Measurements from ENCODE around the gene HOXC6. TPM values are rescaled to one million over a fixed set of nuclear protein-coding genes. Genes with fewer than 3 reads are reported as not detected.
A peak's percentile ranks its signal among the peaks of the same experiment; 100 is the strongest.

Gene HOXC6
- total RNA-seq (not detected), total RNA-seq (0 to 0.04 (median 0) reads per million in 29 experiments)
- not detected for total RNA-seq (2013)

DNA sequence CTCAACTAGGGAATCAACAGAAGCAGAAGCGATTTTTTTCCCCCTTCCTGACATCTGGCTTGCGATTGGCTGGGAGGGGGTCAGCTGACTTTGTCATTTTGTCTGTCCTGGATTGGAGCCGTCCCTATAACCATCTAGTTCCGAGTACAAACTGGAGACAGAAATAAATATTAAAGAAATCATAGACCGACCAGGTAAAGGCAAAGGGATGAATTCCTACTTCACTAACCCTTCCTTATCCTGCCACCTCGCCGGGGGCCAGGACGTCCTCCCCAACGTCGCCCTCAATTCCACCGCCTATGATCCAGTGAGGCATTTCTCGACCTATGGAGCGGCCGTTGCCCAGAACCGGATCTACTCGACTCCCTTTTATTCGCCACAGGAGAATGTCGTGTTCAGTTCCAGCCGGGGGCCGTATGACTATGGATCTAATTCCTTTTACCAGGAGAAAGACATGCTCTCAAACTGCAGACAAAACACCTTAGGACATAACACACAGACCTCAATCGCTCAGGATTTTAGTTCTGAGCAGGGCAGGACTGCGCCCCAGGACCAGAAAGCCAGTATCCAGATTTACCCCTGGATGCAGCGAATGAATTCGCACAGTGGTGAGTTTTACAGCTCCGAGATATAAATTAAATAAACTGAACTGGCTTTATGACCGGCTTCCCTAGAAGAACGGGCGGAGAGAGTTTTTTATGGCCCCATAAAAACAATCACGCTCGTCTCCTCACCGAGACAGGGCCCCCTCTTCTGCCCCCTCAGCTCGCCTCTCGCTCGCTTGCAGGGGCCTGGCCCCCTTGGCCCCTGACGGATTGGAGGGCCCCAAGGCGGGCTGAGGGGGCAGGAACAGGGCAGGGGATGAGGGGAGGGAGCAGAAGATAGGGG, at the start of gene HOXC6:
Gene HOXC6 (plus strand): TSS at position 127 of the 888 bp plus-strand sequence. CDS start 82 bp downstream, at position 209.
- CTCF ChIA-PET, result interaction anchor here (0.6 to 0.7 kb wide), 7 partner anchors 12 to 241 kb away, joined by 3 to 6 read pairs (median 3); no protein-coding TSS in a partner anchor
- H3K9me3 ChIP-seq, result no peaks in the 10 kb centered on the region
- Mint-ChIP-seq H3K4me1 (peaks cover 24 to 39% (median 30%) of the 10 kb centered on the region in 3 donors), H3K27ac (peak within 1 kb of the TSS in 1 of 2 donors; percentile 50), H3K9me3 (peaks cover 0 to 4% (median 4%) of the 10 kb centered on the region in 3 donors), H3K4me3 (peak within 1 kb of the TSS in 1 of 3 donors; percentile 37), H3K36me3 (no peaks in the 10 kb centered on the region), H3K27me3 (peaks cover 77 to 86% of the 10 kb centered on the region in 2 donors)
- no peak within 1 kb of the TSS for H3K4me3 ChIP-seq (ENCODE audit: control insufficient read depth in 1 of 2, extremely low read depth in 1 of 2, low read length in 1 of 2)
- ATAC-seq (replicated peaks in 1 of 4) (peak in 1 of 4 experiments; percentile 20), DNase-seq (peak in 1 of 35 experiments; percentile 23)
- H3K27me3 ChIP-seq (replicated peaks in 1 of 2; ENCODE audit: control insufficient read depth in 2 of 2, extremely low read depth in 1 of 2, insufficient read depth in 2 of 2, low read length in 1 of 2), result peaks cover 35 to 91% of the 10 kb centered on the region in 2 experiments
- 10% methylated on average over 24 of the region's 36 CpGs for WGBS (ENCODE audit: insufficient coverage)
- H3K27ac ChIP-seq (ENCODE audit: low read length), result no peak within 1 kb of the TSS
- H3K36me3 ChIP-seq (ENCODE audit: control insufficient read depth in 2 of 2, extremely low read depth in 1 of 2, insufficient read depth in 1 of 2, low read length in 1 of 2), result no peaks in the 10 kb centered on the region
- POLR2A ChIA-PET, result interaction anchor here in 1 of 2 donors (0.6 kb wide), 1 partner anchor 163 kb away, joined by 6 read pairs; no protein-coding TSS in a partner anchor
- H3K4me1 ChIP-seq (ENCODE audit: control insufficient read depth in 1 of 2, extremely low read depth in 1 of 2, insufficient read depth in 2 of 2, low read length in 2 of 2), result peaks cover 0 to 43% of the 10 kb centered on the region in 2 experiments

DNA sequence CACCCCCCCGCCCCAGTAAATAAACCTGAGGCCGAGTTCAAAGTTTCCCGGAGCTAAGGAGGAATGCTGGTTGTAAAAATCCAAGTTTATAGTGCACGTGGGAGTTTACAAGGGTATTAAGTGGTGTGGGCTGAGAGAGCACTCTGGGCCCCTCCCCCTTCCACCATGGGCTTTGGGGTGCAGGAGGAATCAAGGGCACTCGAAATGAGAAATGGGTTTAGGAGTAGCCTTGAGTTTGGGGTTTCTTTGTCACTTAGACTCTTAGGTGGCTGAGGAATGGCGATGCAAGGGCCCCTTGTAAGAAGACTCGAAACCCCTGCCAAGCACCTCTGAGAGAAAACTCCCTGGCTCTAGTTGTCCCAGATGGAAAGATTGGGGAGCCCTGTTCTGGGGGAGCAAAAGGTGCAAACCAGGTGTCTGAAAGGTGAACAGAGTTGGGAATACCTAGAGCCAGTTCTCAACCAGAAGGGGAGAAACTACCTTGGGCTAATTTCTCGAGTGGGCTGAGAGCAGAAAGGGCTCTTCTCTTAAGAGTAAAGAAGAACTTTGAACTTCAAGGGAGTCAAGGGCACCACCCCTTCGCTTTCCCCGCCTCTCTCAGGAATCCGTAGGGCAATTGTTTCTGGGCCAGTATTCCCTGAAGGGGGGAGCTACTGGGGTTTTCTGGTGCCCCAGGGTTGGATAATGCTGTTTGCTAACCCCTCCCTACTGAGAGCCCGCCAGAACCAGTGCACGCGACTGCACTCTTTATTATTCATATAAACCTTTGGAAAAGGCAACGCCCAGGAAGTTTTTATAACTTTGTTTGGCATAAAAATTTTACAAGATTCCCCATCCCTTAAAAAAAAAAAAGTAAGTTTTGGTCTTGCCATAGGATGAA, 49.5 kb upstream of the HOXC6 start:
- DNase-seq (no peak), ATAC-seq (replicated peaks in 1 of 4) (no peak)
- Histone ChIP-seq H3K27me3 (replicated peaks in 1 of 2; ENCODE audit: control insufficient read depth in 2 of 2, extremely low read depth in 1 of 2, insufficient read depth in 2 of 2, low read length in 1 of 2) (peaks cover 19 to 97% of the 10 kb centered on the region in 2 experiments), H3K4me3 (ENCODE audit: control insufficient read depth in 1 of 2, extremely low read depth in 1 of 2, low read length in 1 of 2) (no peak overlapping the region), H3K27ac (ENCODE audit: low read length) (no peak overlapping the region), H3K36me3 (ENCODE audit: control insufficient read depth in 2 of 2, extremely low read depth in 1 of 2, insufficient read depth in 1 of 2, low read length in 1 of 2) (no peaks in the 10 kb centered on the region), H3K9me3 (no peaks in the 10 kb centered on the region), H3K4me1 (ENCODE audit: control insufficient read depth in 1 of 2, extremely low read depth in 1 of 2, insufficient read depth in 2 of 2, low read length in 2 of 2) (peaks cover 5 to 43% of the 10 kb centered on the region in 2 experiments)
- Mint-ChIP-seq H3K4me1 (peaks cover 11 to 27% (median 19%) of the 10 kb centered on the region in 3 donors), H3K27ac (no peak overlapping the region), H3K27me3 (peaks cover 79 to 88% of the 10 kb centered on the region in 2 donors), H3K9me3 (no peaks in the 10 kb centered on the region), H3K4me3 (no peak overlapping the region), H3K36me3 (no peaks in the 10 kb centered on the region)
- WGBS (ENCODE audit: insufficient coverage), result no CpG with 5 or more reads among the region's 15 CpGs
- CTCF ChIA-PET, result no interaction called here
- POLR2A ChIA-PET, result no interaction called here

DNA sequence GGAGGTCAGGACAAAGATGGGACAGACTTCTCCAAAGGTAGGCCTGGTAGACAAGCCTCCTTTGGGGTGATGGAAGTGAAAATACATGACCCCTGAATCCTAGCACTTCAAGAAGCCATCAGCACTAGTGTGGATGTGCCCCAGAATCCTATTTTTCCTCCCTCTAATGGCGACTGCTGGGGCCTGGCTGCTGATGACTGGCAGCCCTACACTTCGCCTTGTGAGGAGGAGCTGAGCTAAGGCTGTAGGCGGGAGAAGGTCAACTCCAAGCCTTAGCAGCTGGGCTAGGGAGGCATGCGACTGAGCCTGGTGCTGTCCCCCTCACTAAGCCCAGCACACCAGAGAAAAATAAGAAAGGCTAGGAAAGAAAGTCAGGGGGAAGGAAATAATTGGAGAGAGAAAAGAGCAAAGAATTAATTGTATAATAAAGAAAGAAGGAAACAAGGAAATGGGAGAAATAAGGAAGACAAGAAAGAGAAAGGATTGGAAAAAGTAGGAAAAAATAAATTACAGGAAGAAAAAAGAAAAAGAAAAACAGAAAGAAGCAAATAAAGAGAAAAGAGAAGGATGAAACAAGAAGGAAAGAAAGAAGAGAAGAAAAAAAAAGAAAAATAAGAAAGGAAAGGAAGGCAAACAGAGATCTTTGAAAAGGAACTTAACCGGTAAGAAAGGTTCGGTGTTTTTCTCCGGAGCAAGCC, 48.0 kb upstream of the HOXC6 start:
- H3K9me3 ChIP-seq, result no peaks in the 10 kb centered on the region

DNA sequence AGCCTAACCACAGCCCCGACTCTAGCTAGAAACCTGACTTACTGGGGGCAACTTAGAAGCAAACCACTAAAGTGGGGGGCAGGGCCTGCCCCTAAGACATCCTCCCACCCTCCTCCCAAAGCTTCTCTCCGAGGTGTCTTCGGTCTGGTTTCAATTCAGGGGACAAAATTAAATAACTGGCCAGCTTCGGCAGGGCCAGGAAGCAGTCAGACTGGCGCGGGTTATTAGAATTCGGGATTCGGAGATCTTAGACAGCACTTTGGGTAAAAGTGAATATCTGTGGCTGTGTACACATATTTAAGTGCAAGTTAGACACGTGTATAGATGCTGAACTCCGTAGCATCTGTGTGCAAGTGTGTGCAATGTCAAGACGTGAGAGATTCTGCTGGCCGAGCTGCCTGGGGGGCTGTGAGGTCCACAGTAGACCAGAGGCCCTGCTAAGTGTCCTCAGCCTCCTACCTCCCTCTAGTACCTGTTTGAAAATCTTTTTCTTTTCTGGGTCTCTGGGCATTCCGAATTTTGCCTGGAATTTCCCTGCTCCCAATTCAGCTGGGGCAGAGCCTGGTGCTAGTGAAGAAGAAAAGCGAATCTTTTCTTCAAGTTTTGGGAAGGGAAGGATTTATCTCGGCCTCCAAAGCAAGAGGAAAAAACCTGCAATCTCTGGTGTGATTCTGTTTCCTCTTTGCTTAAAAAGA, 47.3 kb upstream of the HOXC6 start:
- Mint-ChIP-seq H3K36me3 (no peaks in the 10 kb centered on the region), H3K9me3 (no peaks in the 10 kb centered on the region), H3K27me3 (peaks cover 85 to 92% of the 10 kb centered on the region in 2 donors), H3K27ac (peak overlapping the region in 1 of 2 donors; percentile 33), H3K4me1 (peaks cover 11 to 26% (median 17%) of the 10 kb centered on the region in 3 donors), H3K4me3 (no peak overlapping the region)
- ATAC-seq (replicated peaks in 1 of 4) (no peak), DNase-seq (no peak)
- H3K27me3 ChIP-seq (replicated peaks in 1 of 2; ENCODE audit: control insufficient read depth in 2 of 2, extremely low read depth in 1 of 2, insufficient read depth in 2 of 2, low read length in 1 of 2), result peaks cover 19 to 97% of the 10 kb centered on the region in 2 experiments
- no peaks in the 10 kb centered on the region for H3K36me3 ChIP-seq (ENCODE audit: control insufficient read depth in 2 of 2, extremely low read depth in 1 of 2, insufficient read depth in 1 of 2, low read length in 1 of 2)
- ChIA-PET POLR2A (no interaction called here), CTCF (interaction anchor here in 1 of 2 donors (0.6 kb wide), 1 partner anchor 245 kb away, joined by 6 read pairs; no protein-coding TSS in a partner anchor)
- no peak overlapping the region for H3K4me3 ChIP-seq (ENCODE audit: control insufficient read depth in 1 of 2, extremely low read depth in 1 of 2, low read length in 1 of 2)
- no peak overlapping the region for H3K27ac ChIP-seq (ENCODE audit: low read length)
- WGBS (ENCODE audit: insufficient coverage), result 39% methylated on average over 6 of the region's 15 CpGs
- H3K4me1 ChIP-seq (ENCODE audit: control insufficient read depth in 1 of 2, extremely low read depth in 1 of 2, insufficient read depth in 2 of 2, low read length in 2 of 2), result peaks cover 0 to 40% of the 10 kb centered on the region in 2 experiments
- no peaks in the 10 kb centered on the region for H3K9me3 ChIP-seq

More for the DNA sequence above, 48.0 kb upstream of the HOXC6 start:
- peaks cover 0 to 40% of the 10 kb centered on the region in 2 experiments for H3K4me1 ChIP-seq (ENCODE audit: control insufficient read depth in 1 of 2, extremely low read depth in 1 of 2, insufficient read depth in 2 of 2, low read length in 2 of 2)
- Mint-ChIP-seq H3K27ac (peak overlapping the region in 1 of 2 donors; percentile 69), H3K36me3 (no peaks in the 10 kb centered on the region), H3K27me3 (peaks cover 87 to 93% of the 10 kb centered on the region in 2 donors), H3K9me3 (no peaks in the 10 kb centered on the region), H3K4me3 (no peak overlapping the region), H3K4me1 (peaks cover 12 to 28% (median 19%) of the 10 kb centered on the region in 3 donors)
- ChIA-PET CTCF (interaction anchor here in 1 of 2 donors (0.6 kb wide), 1 partner anchor 245 kb away, joined by 6 read pairs; no protein-coding TSS in a partner anchor), POLR2A (no interaction called here)
- DNase-seq (no peak), ATAC-seq (replicated peaks in 1 of 4) (no peak)
- no peak overlapping the region for H3K27ac ChIP-seq (ENCODE audit: low read length)
- 6% methylated on average over 3 of the region's 7 CpGs for WGBS (ENCODE audit: insufficient coverage)
- H3K27me3 ChIP-seq (replicated peaks in 1 of 2; ENCODE audit: control insufficient read depth in 2 of 2, extremely low read depth in 1 of 2, insufficient read depth in 2 of 2, low read length in 1 of 2), result peaks cover 19 to 97% of the 10 kb centered on the region in 2 experiments
- no peak overlapping the region for H3K4me3 ChIP-seq (ENCODE audit: control insufficient read depth in 1 of 2, extremely low read depth in 1 of 2, low read length in 1 of 2)
- no peaks in the 10 kb centered on the region for H3K36me3 ChIP-seq (ENCODE audit: control insufficient read depth in 2 of 2, extremely low read depth in 1 of 2, insufficient read depth in 1 of 2, low read length in 1 of 2)

DNA sequence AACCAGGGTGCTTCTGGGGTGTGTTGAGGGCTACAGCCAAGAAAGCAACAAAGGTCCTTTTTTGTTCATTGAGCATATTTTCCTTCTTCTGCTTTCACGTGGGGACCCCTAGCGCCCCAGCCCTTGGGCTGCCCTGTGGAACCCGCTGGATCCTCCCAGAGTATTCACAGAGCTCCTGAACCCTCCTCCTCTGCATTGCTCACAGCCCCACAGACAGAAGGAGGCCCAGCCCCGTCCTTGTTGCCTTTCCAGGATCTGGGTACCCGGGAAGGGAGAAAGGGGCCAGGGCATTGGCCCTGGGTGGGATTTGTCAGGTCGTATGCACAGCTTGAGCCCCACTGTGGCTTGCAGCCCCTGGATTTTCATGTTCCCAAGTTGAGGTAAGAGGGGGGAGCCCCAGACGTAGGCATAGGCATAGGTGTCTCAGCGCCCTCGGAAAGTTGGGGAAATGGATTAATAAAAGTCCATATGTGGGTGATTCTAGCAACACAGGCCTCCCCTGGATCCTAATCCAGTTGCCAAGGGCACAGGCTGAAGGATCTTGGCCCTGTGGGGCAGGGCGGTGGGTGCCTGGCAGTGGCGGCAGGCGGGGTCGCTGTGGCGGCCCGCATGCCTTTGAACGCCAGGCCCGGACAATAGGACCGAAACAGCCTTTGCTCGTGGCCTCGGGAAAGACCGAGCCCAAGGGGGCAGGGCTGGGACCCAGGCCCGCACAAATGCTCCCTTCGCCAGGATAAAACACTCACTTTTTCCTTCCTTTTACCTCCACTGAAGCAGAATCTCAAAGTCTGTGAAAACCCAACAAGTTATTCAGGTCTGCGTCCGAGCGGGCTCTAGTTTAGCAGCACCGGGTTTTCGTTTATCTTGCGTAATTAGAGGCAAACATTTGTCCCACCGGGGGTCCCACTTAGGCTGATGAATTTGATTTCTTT, 46.3 kb upstream of the HOXC6 start:
- 16% methylated on average over 21 of the region's 30 CpGs for WGBS (ENCODE audit: insufficient coverage)
- no peak overlapping the region for H3K4me3 ChIP-seq (ENCODE audit: control insufficient read depth in 1 of 2, extremely low read depth in 1 of 2, low read length in 1 of 2)
- Mint-ChIP-seq H3K27me3 (peaks cover 84 to 91% of the 10 kb centered on the region in 2 donors), H3K9me3 (no peaks in the 10 kb centered on the region), H3K4me1 (peaks cover 16 to 35% (median 25%) of the 10 kb centered on the region in 3 donors), H3K4me3 (no peak overlapping the region), H3K27ac (peak overlapping the region in 1 of 2 donors; percentile 22), H3K36me3 (no peaks in the 10 kb centered on the region)
- no peaks in the 10 kb centered on the region for H3K36me3 ChIP-seq (ENCODE audit: control insufficient read depth in 2 of 2, extremely low read depth in 1 of 2, insufficient read depth in 1 of 2, low read length in 1 of 2)
- no peak for ATAC-seq (replicated peaks in 1 of 4)
- CTCF ChIA-PET, result no interaction called here
- peaks cover 0 to 41% of the 10 kb centered on the region in 2 experiments for H3K4me1 ChIP-seq (ENCODE audit: control insufficient read depth in 1 of 2, extremely low read depth in 1 of 2, insufficient read depth in 2 of 2, low read length in 2 of 2)
- H3K27ac ChIP-seq (ENCODE audit: low read length), result no peak overlapping the region
- H3K27me3 ChIP-seq (replicated peaks in 1 of 2; ENCODE audit: control insufficient read depth in 2 of 2, extremely low read depth in 1 of 2, insufficient read depth in 2 of 2, low read length in 1 of 2), result peaks cover 14 to 97% of the 10 kb centered on the region in 2 experiments
- DNase-seq, result no peak
- POLR2A ChIA-PET, result no interaction called here
- no peaks in the 10 kb centered on the region for H3K9me3 ChIP-seq

Data from T-cell (primary cell).